SK-N-SH (cell line): ENCODE data around the gene CACNG4. TPM values are rescaled to one million over a fixed set of nuclear protein-coding genes. Genes with fewer than 3 reads are reported as not detected.

Source experiments
- CTCF ChIA-PET: fragments of 300-600, 350-600 bp; formaldehyde crosslinking; extraction: SDS; loops from one replicate; lab custom pipeline; 2021; lab: Yijun Ruan, JAX
- POLR2A ChIA-PET: fragments of 350-600 bp; sonication (Branson Sonifier 250); formaldehyde crosslinking; extraction: SDS; loops from one replicate; lab custom pipeline; 2020; ENCODE audit warnings: antibody characterized with exemption, inconsistent platforms; lab: Yijun Ruan, JAX
- DNase-seq: peaks from one replicate; pipeline ENCODE4 v3.0.0; 2012
- H2AFZ ChIP-seq: fragments of 200-600 bp; sonication (generic); 2 replicates; pipeline ENCODE4 v1.8.1; 2016; ENCODE audit warnings: antibody characterized with exemption, mild to moderate bottlenecking, low read depth
- H3F3A ChIP-seq: fragments of 200-600 bp; sonication (generic); replicated peaks from 2 replicates; pipeline ENCODE3; 2016; ENCODE audit warnings: antibody characterized with exemption, mild to moderate bottlenecking; ENCODE audit not compliant: insufficient read depth
- H3K27ac ChIP-seq, 2 experiments: fragments of 200-500 bp in 1 of 2; fragments of 200-600 bp in 1 of 2; sonication (Bioruptor generic) in 1 of 2; sonication (generic), shearing (Covaris generic) in 1 of 2; 2 replicates each; pipeline versions ENCODE4 v1.5.1 to v1.6.1; 2014 to 2016; ENCODE audit warnings: low read depth in 2 of 2, inconsistent platforms in 1 of 2, low read length in 1 of 2, mild to moderate bottlenecking in 1 of 2, mixed read lengths in 1 of 2
- H3K27me3 ChIP-seq: fragments of 200-600 bp; sonication (generic), shearing (Covaris generic); 2 replicates; pipeline ENCODE4 v1.6.1; 2016; ENCODE audit warnings: mixed run types; ENCODE audit not compliant: insufficient read depth
- H3K36me3 ChIP-seq, 2 experiments: fragments of 200-500 bp in 1 of 2; fragments of 200-600 bp in 1 of 2; sonication (Bioruptor generic) in 1 of 2; sonication (generic) in 1 of 2; replicated peaks in 1 of 2; 2 replicates each; pipeline versions ENCODE3 to v1.5.1; 2014 to 2016; ENCODE audit warnings: low read length in 1 of 2, mild to moderate bottlenecking in 1 of 2; ENCODE audit not compliant: insufficient read depth in 2 of 2, control insufficient read depth in 1 of 2
- H3K4me1 ChIP-seq, 2 experiments: fragments of 200-500 bp in 1 of 2; fragments of 200-600 bp in 1 of 2; sonication (Bioruptor generic) in 1 of 2; sonication (generic), shearing (Covaris generic) in 1 of 2; 2 replicates each; pipeline versions ENCODE4 v1.5.1 to v1.6.1; 2014 to 2016; ENCODE audit warnings: low read depth in 1 of 2, low read length in 1 of 2, mixed run types in 1 of 2; ENCODE audit not compliant: insufficient read depth in 2 of 2, control insufficient read depth in 1 of 2
- H3K4me2 ChIP-seq: fragments of 200-600 bp; sonication (generic), shearing (Covaris generic); 2 replicates; pipeline ENCODE4 v1.6.1; 2017; ENCODE audit warnings: mixed run types
- H3K4me3 ChIP-seq, 2 experiments: fragments of 200-500 bp in 1 of 2; fragments of 200-600 bp in 1 of 2; sonication (Bioruptor generic) in 1 of 2; sonication (generic), shearing (Covaris generic) in 1 of 2; 2 replicates each; pipeline versions ENCODE4 v1.5.1 to v1.8.1; 2014 to 2016; ENCODE audit warnings: low read depth in 2 of 2, inconsistent platforms in 1 of 2, low read length in 1 of 2, mild to moderate bottlenecking in 1 of 2, mixed read lengths in 1 of 2, moderate library complexity in 1 of 2
- H3K79me2 ChIP-seq: fragments of 200-600 bp; sonication (generic); 2 replicates; pipeline ENCODE4 v1.8.1; 2017; ENCODE audit warnings: mild to moderate bottlenecking; ENCODE audit not compliant: insufficient read depth
- H3K9ac ChIP-seq: fragments of 200-600 bp; sonication (generic); 2 replicates; pipeline ENCODE4 v1.6.1; 2017; ENCODE audit warnings: mixed run types
- H3K9me2 ChIP-seq: fragments of 200-600 bp; sonication (generic); 2 replicates; pipeline ENCODE4 v1.6.1; 2017; ENCODE audit warnings: mixed run types
- H3K9me3 ChIP-seq: fragments of 200-600 bp; sonication (generic); 2 replicates; pipeline ENCODE4 v1.6.1; 2017; ENCODE audit warnings: mixed run types, mild to moderate bottlenecking, moderate library complexity
- H4K20me1 ChIP-seq: fragments of 200-600 bp; sonication (generic); 2 replicates; pipeline ENCODE4 v1.6.1; 2017; ENCODE audit warnings: mild to moderate bottlenecking, mixed run types; ENCODE audit not compliant: insufficient read depth
- CHD2 ChIP-seq: fragments of 150-350 bp; IDR thresholded peaks from 2 replicates; pipeline ENCODE4 v1.6.1; 2018; ENCODE audit warnings: low read length; ENCODE audit not compliant: partially characterized antibody
- CTCF ChIP-seq: fragments of 200-600 bp; sonication (generic); IDR thresholded peaks from 2 replicates; pipeline ENCODE4 v1.6.1; 2017; ENCODE audit warnings: antibody characterized with exemption, mild to moderate bottlenecking, moderate library complexity
- EP300 ChIP-seq, 2 experiments: IDR thresholded peaks; 2 replicates each; pipeline versions ENCODE4 v1.4.0 to v1.6.1; 2012; ENCODE audit warnings: borderline replicate concordance in 1 of 2, low read depth in 1 of 2, low read length in 1 of 2
- EZH2phosphoT487 ChIP-seq: fragments of 200-600 bp; sonication (generic); IDR thresholded peaks from 2 replicates; pipeline ENCODE4 v1.6.1; 2017; ENCODE audit warnings: low read depth, mixed run types, mild to moderate bottlenecking, antibody characterized with exemption, moderate library complexity, borderline replicate concordance
- FOXM1 ChIP-seq: IDR thresholded peaks from 2 replicates; pipeline ENCODE4 v1.4.0; 2012; ENCODE audit warnings: low read depth, mild to moderate bottlenecking
- GABPA ChIP-seq: IDR thresholded peaks from 2 replicates; pipeline ENCODE4 v1.4.0; 2012; ENCODE audit warnings: low read depth, mild to moderate bottlenecking
- IRF3 ChIP-seq: fragments of 150-350 bp; IDR thresholded peaks from 2 replicates; pipeline ENCODE4 v1.6.1; 2016; ENCODE audit warnings: mild to moderate bottlenecking, low read depth, low read length
- MAX ChIP-seq: IDR thresholded peaks from 2 replicates; pipeline ENCODE4 v1.4.0; 2012; ENCODE audit warnings: low read depth
- MXI1 ChIP-seq: IDR thresholded peaks from 2 replicates; pipeline ENCODE4 v1.6.1; 2012; ENCODE audit warnings: mild to moderate bottlenecking, low read depth, low read length, improper control_type of control experiment
- NRF1 ChIP-seq: IDR thresholded peaks from 2 replicates; pipeline ENCODE4 v1.6.1; 2012; ENCODE audit warnings: low read depth, mild to moderate bottlenecking, low read length
- RAD21 ChIP-seq: IDR thresholded peaks from 2 replicates; pipeline ENCODE4 v1.6.1; 2012; ENCODE audit warnings: mild to moderate bottlenecking, low read length
- SIN3A ChIP-seq: IDR thresholded peaks from 2 replicates; pipeline ENCODE4 v1.6.1; 2012; ENCODE audit warnings: low read depth, mild to moderate bottlenecking, low read length, moderate library complexity, borderline replicate concordance
- TCF12 ChIP-seq: IDR thresholded peaks from 2 replicates; pipeline ENCODE4 v1.4.0; 2012
- TEAD4 ChIP-seq: IDR thresholded peaks from 2 replicates; pipeline ENCODE4 v1.4.0; 2012; ENCODE audit warnings: mild to moderate bottlenecking, borderline replicate concordance; ENCODE audit not compliant: insufficient read depth
- USF1 ChIP-seq: IDR thresholded peaks from 2 replicates; pipeline ENCODE4 v1.4.0; 2012; ENCODE audit warnings: low read depth, borderline replicate concordance
- YY1 ChIP-seq: IDR thresholded peaks from 2 replicates; pipeline ENCODE4 v1.4.0; 2012; ENCODE audit warnings: low read depth, mild to moderate bottlenecking
- ZBTB33 ChIP-seq: IDR thresholded peaks from 2 replicates; pipeline ENCODE4 v1.4.0; 2012; ENCODE audit warnings: low read depth, borderline replicate concordance
- WGBS: methylation state at CpG from one replicate; pipeline ENCODE4 v1.1.6; 2017; ENCODE audit warnings: low lambda C conversion rate; 5-methylcytosine and 5-hydroxymethylcytosine counted together
- polyA plus RNA-seq, 3 experiments: library from polyadenylated mRNA; depleted of rRNA; stranded (reverse); fragments of >200 nt; gene quantifications; 2 replicates each; pipeline ENCODE4 v1.2.3, GENCODE V29; 2012

Gene CACNG4
- polyA plus RNA-seq, 1 of the 3 experiments (the other 2 are of a cell fraction): 13.2 TPM

GRCh38 chr17:67067571-67068482 lies 103.3 kb downstream of the CACNG4 start:
- CTCF ChIA-PET: interaction anchor here (0.9 to 5.0 kb wide), 10 partner anchors 10 to 341 kb away, joined by 3 to 21 read pairs (median 5); no protein-coding TSS in a partner anchor
- Histone ChIP-seq H4K20me1 (no peaks in the 10 kb centered on the region), H3K36me3 (peaks cover 0 to 13% of the 10 kb centered on the region in 2 experiments), H3F3A (no peaks in the 10 kb centered on the region), H3K9ac (no peak overlapping the region), H3K9me3 (no peaks in the 10 kb centered on the region), H3K27me3 (no peaks in the 10 kb centered on the region), H2AFZ (no peak overlapping the region), H3K4me3 (no peak overlapping the region), H3K4me1 (peaks cover 0 to 26% of the 10 kb centered on the region in 2 experiments; a peak in 1 of 4 replicates), H3K79me2 (no peaks in the 10 kb centered on the region), H3K4me2 (no peak overlapping the region), H3K9me2 (no peaks in the 10 kb centered on the region), H3K27ac (no peak overlapping the region; a peak in 1 of 4 replicates)
- DNase-seq: no peak
- TF ChIP-seq YY1 (no peak), USF1 (no peak), TEAD4 (no peak), TCF12 (no peak), EP300 (IDR thresholded peaks at IDR 0.05; ENCODE audit: borderline replicate concordance in 1 of 2, low read depth in 1 of 2, low read length in 1 of 2) (no peak), SIN3A (no peak), RAD21 (no peak), IRF3 (no peak), MXI1 (no peak), FOXM1 (no peak), NRF1 (no peak), MAX (no peak), EZH2phosphoT487 (no peak), CTCF (no peak), GABPA (no peak), ZBTB33 (no peak), CHD2 (no peak)
- WGBS: 96% methylated on average over 13 of the region's 13 CpGs
- POLR2A ChIA-PET: interaction anchor here (1.4 to 1.8 kb wide), 2 partner anchors 58 to 101 kb away, joined by 3 to 4 read pairs; no protein-coding TSS in a partner anchor
